Neural progenitor cell (in vitro differentiated cells): Measurements from ENCODE around the gene FAM216B.

Source experiments
- CTCF ChIP-seq: fragments of 200-600 bp; sonication (generic); IDR thresholded peaks from 2 replicates; pipeline ENCODE4 v1.5.1; 2017; ENCODE audit warnings: antibody characterized with exemption, mild to moderate bottlenecking
- EZH2 ChIP-seq: fragments of 200-600 bp; sonication (generic); IDR thresholded peaks from 2 replicates; pipeline ENCODE4 v1.6.1; 2017; ENCODE audit warnings: antibody characterized with exemption, mild to moderate bottlenecking, moderate library complexity

- no peak for TF ChIP-seq CTCF
- TF ChIP-seq EZH2: no peak
Measured at GRCh38 chr13:42803563-42804204, 22.3 kb downstream of the FAM216B start.
